HepG2 (cell line): ENCODE results near the gene PARM1. TPM values are rescaled to one million over a fixed set of nuclear protein-coding genes. Genes with fewer than 3 reads are reported as not detected.

Experiments
- ATAC-seq: fragments of 200-7000 bp; cut with Tn5 transposase; 3 replicates; pipeline ENCODE4 v1.9.1; 2020; ENCODE audit warnings: mild to moderate bottlenecking, moderate library complexity
- BruUV-seq: library from RNA; stranded (reverse); fragments of 400-500 nt; replicated peaks from 2 replicates; lab custom pipeline; 2021; lab: Mats Ljungman, UMichigan
- CTCF ChIA-PET: fragments of 300-600 bp; formaldehyde crosslinking; extraction: SDS; loops from one replicate; lab custom pipeline; 2021; ENCODE audit warnings: low total read pairs, inconsistent platforms, low intra/inter-chr PET ratio; lab: Yijun Ruan, JAX
- POLR2A ChIA-PET: fragments of 350-600 bp; sonication (Branson Sonifier 250); formaldehyde crosslinking; loops from one replicate; lab custom pipeline; 2020; ENCODE audit warnings: antibody characterized with exemption, inconsistent platforms; lab: Yijun Ruan, JAX
- DNase-seq: peaks from one replicate; pipeline ENCODE4 v3.0.0-alpha.2; 2015; ENCODE audit warnings: low spot score
- FAIRE-seq: peaks from 3 replicates; lab custom pipeline; 2011; peaks lifted over from hg19 to GRCh38; lab: Jason Lieb, UNC
- H2AFZ ChIP-seq: one replicate; pipeline ENCODE4 v1.6.1; 2011; ENCODE audit warnings: low read length, inconsistent platforms
- H3K27ac ChIP-seq: fragments of 300-600 bp; 3 replicates; pipeline ENCODE4 v1.8.0; 2011; ENCODE audit warnings: mixed run types, mild to moderate bottlenecking, mixed read lengths, low read length, inconsistent platforms; ENCODE audit not compliant: insufficient read depth; ENCODE audit errors: extremely low read length
- H3K27me3 ChIP-seq, 2 experiments: fragments of 200-600 bp in 1 of 2; 2 replicates in 1 of 2; 3 replicates in 1 of 2; pipeline versions ENCODE4 v1.6.0 to v1.8.0; 2011; ENCODE audit warnings: low read length in 2 of 2, mild to moderate bottlenecking in 2 of 2, moderate library complexity in 2 of 2, inconsistent platforms in 1 of 2; ENCODE audit not compliant: insufficient read depth in 2 of 2, control insufficient read depth in 1 of 2
- H3K36me3 ChIP-seq, 2 experiments: fragments of 200-600 bp in 1 of 2; replicated peaks in 1 of 2; 2 replicates in 1 of 2; 3 replicates in 1 of 2; pipeline versions ENCODE4 v1.5.1 to v1.8.0; 2011; ENCODE audit warnings: low read length in 2 of 2, inconsistent platforms in 1 of 2; ENCODE audit not compliant: insufficient read depth in 2 of 2, control insufficient read depth in 1 of 2
- H3K4me1 ChIP-seq: 2 replicates; pipeline ENCODE4 v1.5.1; 2012; ENCODE audit warnings: low read length, inconsistent platforms; ENCODE audit not compliant: insufficient read depth
- H3K4me2 ChIP-seq: 2 replicates; pipeline ENCODE4 v1.6.0; 2011; ENCODE audit warnings: low read depth, low read length, inconsistent platforms
- H3K4me3 ChIP-seq, 3 experiments: fragments of 200-600 bp in 1 of 3; sonication (generic), shearing (Covaris generic) in 1 of 3; replicated peaks in 1 of 3; 2 replicates each; pipeline ENCODE4 v1.5.1; 2011 to 2016; ENCODE audit warnings: low read length in 3 of 3, inconsistent platforms in 2 of 3, low read depth in 2 of 3, mild to moderate bottlenecking in 2 of 3, control low read depth in 1 of 3, mixed read lengths in 1 of 3; ENCODE audit not compliant: insufficient read depth in 1 of 3
- H3K79me2 ChIP-seq: one replicate; pipeline ENCODE4 v1.6.1; 2011; ENCODE audit warnings: low read length, inconsistent platforms; ENCODE audit not compliant: insufficient read depth
- H3K9ac ChIP-seq: 2 replicates; pipeline ENCODE4 v1.6.0; 2011; ENCODE audit warnings: mild to moderate bottlenecking, low read depth, low read length, inconsistent platforms; ENCODE audit not compliant: insufficient read depth
- H3K9me3 ChIP-seq: 2 replicates; pipeline ENCODE4 v1.5.1; 2012; ENCODE audit warnings: mild to moderate bottlenecking, low read length
- H4K20me1 ChIP-seq: 2 replicates; pipeline ENCODE4 v1.6.0; 2011; ENCODE audit warnings: inconsistent platforms, mild to moderate bottlenecking, low read length, moderate library complexity; ENCODE audit not compliant: insufficient read depth
- AGO2 ChIP-seq: fragments of 200-400 bp; formaldehyde crosslinking; optimal IDR thresholded peaks from 2 replicates; pipeline ENCODE3; 2017; ENCODE audit warnings: mild to moderate bottlenecking, low read depth, low read length, moderate library complexity
- KAT7 ChIP-seq: IDR thresholded peaks from 2 replicates; pipeline ENCODE4 v1.6.1; 2018; ENCODE audit warnings: borderline replicate concordance, missing compliant biosample characterization
- ZNF296 ChIP-seq: sonication (generic); formaldehyde crosslinking; conservative IDR thresholded peaks from 2 replicates; pipeline ENCODE4 v1.5.0; 2020; ENCODE audit warnings: mild to moderate bottlenecking, missing genetic modification reagents
- WGBS: methylation state at CpG from one replicate; pipeline ENCODE4 v1.1.6; 2017; ENCODE audit warnings: low lambda C conversion rate; 5-methylcytosine and 5-hydroxymethylcytosine counted together
- in situ Hi-C: cut with HindIII; loops from 2 replicates; pipeline ENCODE4 v1.10.0; 2017; ENCODE audit warnings: low pct_unique_long_range_greater_than_20kb; ENCODE audit not compliant: extremely low pct_ligation_motif_present
- intact Hi-C: fragments of 100-400 bp; cut with micrococcal nuclease; formaldehyde crosslinking; loops from one replicate; pipeline ENCODE4 v1.10.0; 2022; ENCODE audit not compliant: unreplicated experiment
- polyA plus RNA-seq, 8 experiments: library from polyadenylated mRNA; depleted of rRNA in 3 of 8; stranded (reverse) in 7 of 8; unstranded in 1 of 8; fragments of >200 nt; fragmentation: Illumina TruSeq in 4 of 8; extraction: Trizol in 4 of 8; gene quantifications; 2 replicates each; pipeline versions ENCODE4 v1.2.1 to v1.2.3, GENCODE V29; 2011 to 2016; ENCODE audit warnings: low read depth in 4 of 8, missing spikeins in 1 of 8, mixed read lengths in 1 of 8; ENCODE audit not compliant: insufficient read depth in 1 of 8
- total RNA-seq, 5 experiments: library from RNA; depleted of rRNA; stranded (reverse); fragments of >200 nt; fragmentation: Illumina TruSeq; extraction: Trizol; gene quantifications; 2 replicates each; pipeline ENCODE4 v1.2.3, GENCODE V29; 2016; ENCODE audit warnings: low read depth in 1 of 5
- TF ChIP-seq, protein P1 (sequence below): sonication (generic); formaldehyde crosslinking; IDR thresholded peaks from 2 replicates; pipeline ENCODE4 v1.4.0; 2020; ENCODE audit warnings: low read depth, missing genetic modification reagents

PARM1 gene
- total and polyA plus RNA-seq, 2 of the 13 experiments (the other 11 are each of a cell fraction or from before 2014, with no cell fraction given): not detected

DNA sequence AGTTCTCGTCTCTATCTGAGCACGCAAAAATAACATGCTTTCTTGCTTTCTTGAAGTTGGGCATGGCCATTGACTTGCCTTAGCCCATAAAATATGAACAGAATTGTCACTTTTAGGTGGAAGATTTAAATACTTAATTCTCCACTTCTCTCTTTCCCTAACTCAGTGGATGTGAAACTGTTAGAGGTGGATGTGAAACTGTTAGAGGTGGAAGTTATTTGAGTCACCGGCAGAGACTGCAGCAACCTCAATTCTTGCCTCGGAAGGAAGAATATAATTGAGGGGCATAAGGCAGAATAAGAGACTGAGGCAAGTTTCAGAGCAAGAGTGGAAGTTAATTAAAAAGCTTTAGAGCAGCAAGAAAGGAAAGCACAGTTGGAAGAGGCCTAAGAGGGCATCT lies 2.8 kb upstream of the PARM1 start:
- H3K9ac ChIP-seq: no peak overlapping the region
- H4K20me1 ChIP-seq: no peaks in the 10 kb centered on the region
- in situ Hi-C loops: loop anchor here (25.0 kb wide), 1 partner anchor 557 kb away; no protein-coding TSS in a partner anchor
- H3K4me3 ChIP-seq: no peak overlapping the region
- H3K27me3 ChIP-seq: peaks cover 7 to 22% of the 10 kb centered on the region in 2 experiments
- H3K79me2 ChIP-seq: no peaks in the 10 kb centered on the region
- intact Hi-C loops: loop anchor here (5.0 kb wide), 2 partner anchors 187 to 357 kb away; no protein-coding TSS in a partner anchor
- FAIRE-seq: no peak
- 57% methylated on average over 4 of the region's 4 CpGs for WGBS
- H3K9me3 ChIP-seq: no peaks in the 10 kb centered on the region
- CTCF ChIA-PET: no interaction called here
- no peak overlapping the region for H3K27ac ChIP-seq
- no peak for TF ChIP-seq ZNF296 (CRISPR knock-in tag)
- TF ChIP-seq, protein P1, sequence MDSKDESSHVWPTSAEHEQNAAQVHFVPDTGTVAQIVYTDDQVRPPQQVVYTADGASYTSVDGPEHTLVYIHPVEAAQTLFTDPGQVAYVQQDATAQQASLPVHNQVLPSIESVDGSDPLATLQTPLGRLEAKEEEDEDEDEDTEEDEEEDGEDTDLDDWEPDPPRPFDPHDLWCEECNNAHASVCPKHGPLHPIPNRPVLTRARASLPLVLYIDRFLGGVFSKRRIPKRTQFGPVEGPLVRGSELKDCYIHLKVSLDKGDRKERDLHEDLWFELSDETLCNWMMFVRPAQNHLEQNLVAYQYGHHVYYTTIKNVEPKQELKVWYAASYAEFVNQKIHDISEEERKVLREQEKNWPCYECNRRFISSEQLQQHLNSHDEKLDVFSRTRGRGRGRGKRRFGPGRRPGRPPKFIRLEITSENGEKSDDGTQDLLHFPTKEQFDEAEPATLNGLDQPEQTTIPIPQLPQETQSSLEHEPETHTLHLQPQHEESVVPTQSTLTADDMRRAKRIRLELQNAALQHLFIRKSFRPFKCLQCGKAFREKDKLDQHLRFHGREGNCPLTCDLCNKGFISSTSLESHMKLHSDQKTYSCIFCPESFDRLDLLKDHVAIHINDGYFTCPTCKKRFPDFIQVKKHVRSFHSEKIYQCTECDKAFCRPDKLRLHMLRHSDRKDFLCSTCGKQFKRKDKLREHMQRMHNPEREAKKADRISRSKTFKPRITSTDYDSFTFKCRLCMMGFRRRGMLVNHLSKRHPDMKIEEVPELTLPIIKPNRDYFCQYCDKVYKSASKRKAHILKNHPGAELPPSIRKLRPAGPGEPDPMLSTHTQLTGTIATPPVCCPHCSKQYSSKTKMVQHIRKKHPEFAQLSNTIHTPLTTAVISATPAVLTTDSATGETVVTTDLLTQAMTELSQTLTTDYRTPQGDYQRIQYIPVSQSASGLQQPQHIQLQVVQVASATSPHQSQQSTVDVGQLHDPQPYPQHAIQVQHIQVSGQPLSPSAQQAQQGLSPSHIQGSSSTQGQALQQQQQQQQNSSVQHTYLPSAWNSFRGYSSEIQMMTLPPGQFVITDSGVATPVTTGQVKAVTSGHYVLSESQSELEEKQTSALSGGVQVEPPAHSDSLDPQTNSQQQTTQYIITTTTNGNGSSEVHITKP (CRISPR knock-in tag): no peak
- no peak for TF ChIP-seq KAT7 (CRISPR knock-in tag)
- TF ChIP-seq AGO2: no peak
- POLR2A ChIA-PET: no interaction called here
- H2AFZ ChIP-seq: no peak overlapping the region
- H3K4me2 ChIP-seq: no peak overlapping the region
- DNase-seq: no peak
- H3K36me3 ChIP-seq: no peaks in the 10 kb centered on the region
- BruUV-seq: no TSS peak
- peaks cover 15% of the 10 kb centered on the region for H3K4me1 ChIP-seq
- no peak for ATAC-seq
